HCT116 (cell line): Measurements from ENCODE around the gene ITGBL1. TPM values are rescaled to one million over a fixed set of nuclear protein-coding genes. Genes with fewer than 3 reads are reported as not detected.

Experiments
- ATAC-seq: fragments of 200-7000 bp; cut with Tn5 transposase; 2 replicates; pipeline ENCODE4 v1.9.1; 2020; ENCODE audit warnings: mild to moderate bottlenecking, moderate library complexity
- BruUV-seq: library from RNA; stranded (reverse); fragments of 400-500 nt; replicated peaks from 2 replicates; lab custom pipeline; 2021; lab: Mats Ljungman, UMichigan
- CTCF ChIA-PET: fragments of 300-600 bp; sonication (Branson Sonifier 250); formaldehyde crosslinking; loops from one replicate; lab custom pipeline; 2021; ENCODE audit warnings: antibody characterized with exemption; lab: Charles Lee
- POLR2A ChIA-PET: fragments of 300-600, 350-600 bp; sonication (Branson Sonifier 250); formaldehyde crosslinking; loops from one replicate; lab custom pipeline; 2021; ENCODE audit warnings: antibody characterized with exemption; lab: Charles Lee
- RAD21 ChIA-PET, 2 experiments: fragments of 300-600 bp; sonication (Branson Sonifier 250); formaldehyde crosslinking; loops; one replicate each; lab custom pipeline; 2023; ENCODE audit warnings: low total read pairs in 2 of 2; ENCODE audit not compliant: uncharacterized antibody in 2 of 2, unreplicated experiment in 2 of 2, low non-redundant PET in 1 of 2; lab: Charles Lee
- DNase-seq: peaks from one replicate; pipeline ENCODE4 v3.0.0-alpha.2; 2010; ENCODE audit warnings: low read depth, low spot score
- H2AFZ ChIP-seq: fragments of 200-600 bp; shearing (Covaris generic), sonication (generic); 2 replicates; pipeline ENCODE4 v1.6.1; 2017; ENCODE audit warnings: low read depth, mixed run types, mixed read lengths, antibody characterized with exemption, low read length; ENCODE audit not compliant: poor library complexity, severe bottlenecking
- H3K27ac ChIP-seq: 2 replicates; pipeline ENCODE4 v1.5.1; 2012; ENCODE audit warnings: low read depth, low read length
- H3K27me3 ChIP-seq: fragments of 200-600 bp; sonication (generic); 2 replicates; pipeline ENCODE4 v1.6.1; 2016; ENCODE audit warnings: mixed run types, low read length, mixed read lengths; ENCODE audit not compliant: insufficient read depth
- H3K36me3 ChIP-seq, 2 experiments: fragments of 200-500 bp in 1 of 2; fragments of 200-600 bp in 1 of 2; sonication (Bioruptor generic) in 1 of 2; sonication (generic) in 1 of 2; 2 replicates each; pipeline versions ENCODE4 v1.5.1 to v1.6.1; 2014 to 2016; ENCODE audit warnings: low read length in 2 of 2, inconsistent platforms in 1 of 2, mixed read lengths in 1 of 2, mixed run types in 1 of 2; ENCODE audit not compliant: insufficient read depth in 2 of 2, control insufficient read depth in 1 of 2
- H3K4me1 ChIP-seq, 2 experiments: fragments of 200-600 bp in 1 of 2; sonication (generic) in 1 of 2; 2 replicates each; pipeline versions ENCODE4 v1.5.1 to v1.6.1; 2012 to 2017; ENCODE audit warnings: low read length in 2 of 2, inconsistent platforms in 1 of 2, mild to moderate bottlenecking in 1 of 2, mixed read lengths in 1 of 2, mixed run types in 1 of 2, moderate library complexity in 1 of 2; ENCODE audit not compliant: insufficient read depth in 2 of 2, control insufficient read depth in 1 of 2
- H3K4me2 ChIP-seq: fragments of 200-600 bp; sonication (generic); 2 replicates; pipeline ENCODE4 v1.6.1; 2017; ENCODE audit warnings: mixed run types, low read length, mixed read lengths
- H3K4me3 ChIP-seq, 2 experiments: fragments of 200-600 bp in 1 of 2; sonication (generic) in 1 of 2; replicated peaks in 1 of 2; 2 replicates each; pipeline ENCODE4 v1.5.1; 2011 to 2016; ENCODE audit warnings: low read length in 2 of 2, control low read depth in 1 of 2, low read depth in 1 of 2, mild to moderate bottlenecking in 1 of 2, mixed read lengths in 1 of 2, mixed run types in 1 of 2
- H3K79me2 ChIP-seq: fragments of 200-600 bp; sonication (generic); 2 replicates; pipeline ENCODE4 v1.6.1; 2017; ENCODE audit warnings: mild to moderate bottlenecking, mixed run types, low read length, moderate library complexity, mixed read lengths; ENCODE audit not compliant: insufficient read depth
- H3K9ac ChIP-seq: fragments of 200-600 bp; sonication (generic); 2 replicates; pipeline ENCODE4 v1.6.1; 2016; ENCODE audit warnings: low read length, mixed read lengths
- H3K9me2 ChIP-seq: fragments of 200-600 bp; sonication (generic), shearing (Covaris generic); 2 replicates; pipeline ENCODE4 v1.6.1; 2017; ENCODE audit warnings: mixed run types, mild to moderate bottlenecking, moderate library complexity; ENCODE audit not compliant: insufficient read depth
- H3K9me3 ChIP-seq, 2 experiments: fragments of 200-500 bp in 1 of 2; fragments of 200-600 bp in 1 of 2; sonication (Bioruptor generic) in 1 of 2; sonication (generic) in 1 of 2; 2 replicates each; pipeline ENCODE4 v1.6.1; 2014 to 2017; ENCODE audit warnings: low read length in 2 of 2, mixed read lengths in 2 of 2, inconsistent platforms in 1 of 2, low read depth in 1 of 2, mild to moderate bottlenecking in 1 of 2, mixed run types in 1 of 2, moderate library complexity in 1 of 2; ENCODE audit not compliant: control insufficient read depth in 1 of 2, insufficient read depth in 1 of 2
- H4K20me1 ChIP-seq: fragments of 200-600 bp; sonication (generic), shearing (Covaris generic); 2 replicates; pipeline ENCODE4 v1.6.1; 2017; ENCODE audit warnings: mixed run types, mild to moderate bottlenecking, moderate library complexity; ENCODE audit not compliant: insufficient read depth
- ATF3 ChIP-seq: IDR thresholded peaks from 2 replicates; pipeline ENCODE4 v1.6.1; 2012
- CEBPB ChIP-seq: IDR thresholded peaks from 2 replicates; pipeline ENCODE4 v1.6.1; 2012; ENCODE audit warnings: low read depth
- CTCF ChIP-seq, 3 experiments: fragments of 200-600 bp in 1 of 3; sonication (generic) in 1 of 3; IDR thresholded peaks in 2 of 3; conservative IDR thresholded peaks in 1 of 3; 2 replicates each; pipeline ENCODE4 v1.5.1; 2012 to 2017; ENCODE audit warnings: low read depth in 2 of 3, low read length in 2 of 3, antibody characterized with exemption in 1 of 3, borderline replicate concordance in 1 of 3, control low read depth in 1 of 3, mild to moderate bottlenecking in 1 of 3, mixed read lengths in 1 of 3, mixed run types in 1 of 3, moderate library complexity in 1 of 3; ENCODE audit not compliant: insufficient read depth in 1 of 3
- EGR1 ChIP-seq: IDR thresholded peaks from 2 replicates; pipeline ENCODE4 v1.6.1; 2012; ENCODE audit warnings: low read depth
- EZH2 ChIP-seq: fragments of 200-600 bp; sonication (generic); IDR thresholded peaks from 2 replicates; pipeline ENCODE4 v1.6.1; 2017; ENCODE audit warnings: antibody characterized with exemption, mixed run types
- EZH2phosphoT487 ChIP-seq: fragments of 200-600 bp; IDR thresholded peaks from 2 replicates; pipeline ENCODE4 v1.6.1; 2018; ENCODE audit warnings: antibody characterized with exemption, borderline replicate concordance
- MAX ChIP-seq: IDR thresholded peaks from 2 replicates; pipeline ENCODE4 v1.6.1; 2012
- POLR2A ChIP-seq: IDR thresholded peaks from 2 replicates; pipeline ENCODE4 v1.7.0; 2011; ENCODE audit warnings: borderline replicate concordance; ENCODE audit not compliant: insufficient read depth, insufficient read length; ENCODE audit errors: extremely low read depth
- RAD21 ChIP-seq: IDR thresholded peaks from 2 replicates; pipeline ENCODE4 v1.6.1; 2012; ENCODE audit warnings: low read depth, mild to moderate bottlenecking
- REST ChIP-seq: IDR thresholded peaks from 2 replicates; pipeline ENCODE4 v1.6.1; 2012; ENCODE audit warnings: low read depth
- SIN3A ChIP-seq: IDR thresholded peaks from 2 replicates; pipeline ENCODE4 v1.6.1; 2012; ENCODE audit warnings: low read depth
- SP1 ChIP-seq: IDR thresholded peaks from 2 replicates; pipeline ENCODE4 v1.6.1; 2012; ENCODE audit warnings: low read depth
- TCF7L2 ChIP-seq: IDR thresholded peaks from 2 replicates; pipeline ENCODE4 v1.7.0; 2011; ENCODE audit warnings: borderline replicate concordance, inconsistent platforms; ENCODE audit not compliant: insufficient read depth, insufficient read length; ENCODE audit errors: extremely low read depth
- YY1 ChIP-seq: IDR thresholded peaks from 2 replicates; pipeline ENCODE4 v1.6.1; 2011; ENCODE audit warnings: low read length, low read depth, moderate library complexity, mild to moderate bottlenecking; ENCODE audit not compliant: insufficient replicate concordance; ENCODE audit errors: extremely low read depth
- ZBTB33 ChIP-seq: IDR thresholded peaks from 2 replicates; pipeline ENCODE4 v1.6.1; 2011; ENCODE audit warnings: mild to moderate bottlenecking, low read length, moderate library complexity; ENCODE audit not compliant: insufficient replicate concordance; ENCODE audit errors: extremely low read depth
- ZFX ChIP-seq: fragments of 450-650 bp; IDR thresholded peaks from 2 replicates; pipeline ENCODE4 v1.6.1; 2017
- ZNF274 ChIP-seq: fragments of 200-500 bp; sonication (Bioruptor generic); IDR thresholded peaks from 2 replicates; pipeline ENCODE4 v1.6.1; 2014; ENCODE audit warnings: mild to moderate bottlenecking, low read depth, low read length, inconsistent platforms
- intact Hi-C: fragments of 100-400 bp; cut with micrococcal nuclease; formaldehyde crosslinking; loops from 2 replicates; pipeline ENCODE4 v1.10.0; 2022
- total RNA-seq: library from RNA; stranded (reverse); gene quantifications from one replicate; pipeline ENCODE4 v1.2.1, GENCODE V29; 2021; ENCODE audit not compliant: unreplicated experiment

Gene ITGBL1
- total RNA-seq, 1 experiment from 2014 or later = 0.66 TPM

GRCh38 chr13:101555610-101556009 lies 103.1 kb downstream of the ITGBL1 start:
- ATAC-seq (no peak), DNase-seq (no peak)
- ChIA-PET POLR2A (no interaction called here), RAD21 (no interaction called here), CTCF (no interaction called here)
- TF ChIP-seq RAD21 (no peak), EGR1 (no peak), CTCF (IDR thresholded peaks at IDR 0.05 in 2 of 3, conservative IDR thresholded peaks at IDR 0.05 in 1 of 3; ENCODE audit: borderline replicate concordance in 1 of 3, insufficient read depth in 1 of 3, low read depth in 2 of 3, low read length in 2 of 3) (no peak), YY1 (no peak), POLR2A (no peak), ZNF274 (no peak), ZFX (no peak), EZH2phosphoT487 (no peak), TCF7L2 (no peak), ZBTB33 (no peak), MAX (no peak), EZH2 (no peak), SP1 (no peak), SIN3A (no peak), CEBPB (no peak), REST (no peak), ATF3 (no peak)
- H3K4me2 ChIP-seq = no peak overlapping the region
- no peak overlapping the region for H2AFZ ChIP-seq
- no peaks in the 10 kb centered on the region for H3K27me3 ChIP-seq
- no peaks in the 10 kb centered on the region for H3K4me1 ChIP-seq
- no peak overlapping the region for H3K4me3 ChIP-seq
- intact Hi-C loops = no loop called here
- H3K79me2 ChIP-seq = no peaks in the 10 kb centered on the region
- no peaks in the 10 kb centered on the region for H3K9me2 ChIP-seq
- no peak overlapping the region for H3K9ac ChIP-seq
- H3K27ac ChIP-seq = no peak overlapping the region
- no peaks in the 10 kb centered on the region for H3K36me3 ChIP-seq
- H4K20me1 ChIP-seq = no peaks in the 10 kb centered on the region
- peaks cover 0 to 11% of the 10 kb centered on the region in 2 experiments; a peak in 1 of 4 replicates for H3K9me3 ChIP-seq
- BruUV-seq = no TSS peak
